EH (cell line): ENCODE measurements around the gene OR4E1.
A peak's percentile ranks its signal among the peaks of the same experiment; 100 is the strongest.
"Not testable (repeated sequence)": the region's sequence is repeated elsewhere in the genome, so short reads cannot be mapped to it uniquely, and the experiment has no call there.

Source experiments
- DNase-seq: peaks from one replicate; pipeline ENCODE4 v3.0.0-alpha.2; 2015; ENCODE audit warnings: low read depth

The OR4E1 gene

DNA sequence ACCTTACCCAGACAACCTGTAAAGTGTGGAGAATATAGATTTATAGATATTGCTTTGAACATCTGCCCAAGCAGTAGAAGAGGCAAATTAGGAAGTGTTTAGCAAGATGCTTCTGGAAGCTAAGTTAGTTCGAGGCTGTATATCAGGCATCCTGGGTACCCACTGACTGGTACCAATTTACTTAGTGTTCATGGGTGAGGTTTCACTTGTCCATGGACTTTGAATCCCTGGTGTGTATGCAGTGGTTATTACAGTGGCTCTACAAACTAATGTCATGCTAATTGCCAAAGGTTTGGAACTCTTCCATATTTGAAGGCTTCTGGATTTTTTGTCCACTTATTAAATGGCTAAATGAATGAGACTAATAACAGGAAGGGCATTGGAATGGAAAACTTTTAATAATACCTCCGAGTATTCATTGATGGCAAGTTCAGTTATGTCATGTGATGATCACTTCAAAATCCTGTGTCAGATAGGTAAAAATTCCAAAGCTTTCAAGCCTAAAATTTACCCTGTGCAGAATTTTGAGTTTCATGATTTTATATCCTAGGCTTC lies 20.2 kb downstream of the OR4E1 start, which contains the start of gene OR4E2:
TSS of gene OR4E2 (plus strand) at position 505 of the 555 bp plus-strand sequence. CDS start 11,248 bp downstream, outside the sequence.
- DNase-seq = no peak

DNA sequence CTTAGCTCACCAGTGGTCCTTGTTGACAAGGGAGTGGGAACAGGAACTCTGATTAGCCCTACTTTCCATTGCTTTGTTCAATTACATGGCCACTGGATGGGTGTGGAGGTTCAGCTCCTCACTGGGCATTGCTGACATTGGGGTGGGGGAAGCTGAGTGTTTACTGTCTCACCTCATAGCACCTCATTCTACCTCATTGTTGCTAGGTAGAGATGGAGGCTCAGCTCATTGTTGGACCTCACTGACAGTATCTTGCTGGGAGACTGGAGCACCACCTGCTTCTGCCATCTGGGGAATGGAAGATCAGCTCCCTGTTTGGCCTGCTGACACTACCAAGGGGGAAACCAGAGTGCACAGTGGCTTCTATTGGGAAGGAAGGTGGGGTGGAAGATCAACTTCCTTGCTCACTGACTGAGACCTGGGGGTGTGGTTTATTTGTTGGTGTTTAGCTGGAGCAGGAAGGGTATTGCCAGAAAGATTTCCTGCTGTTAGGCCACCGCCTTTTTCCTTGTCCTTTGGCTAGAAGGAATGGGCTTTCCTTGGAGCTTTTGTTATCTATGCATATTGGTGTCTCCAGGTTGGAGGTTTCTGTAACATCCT lies 21.3 kb downstream of the OR4E1 start:
- no peak for DNase-seq

DNA sequence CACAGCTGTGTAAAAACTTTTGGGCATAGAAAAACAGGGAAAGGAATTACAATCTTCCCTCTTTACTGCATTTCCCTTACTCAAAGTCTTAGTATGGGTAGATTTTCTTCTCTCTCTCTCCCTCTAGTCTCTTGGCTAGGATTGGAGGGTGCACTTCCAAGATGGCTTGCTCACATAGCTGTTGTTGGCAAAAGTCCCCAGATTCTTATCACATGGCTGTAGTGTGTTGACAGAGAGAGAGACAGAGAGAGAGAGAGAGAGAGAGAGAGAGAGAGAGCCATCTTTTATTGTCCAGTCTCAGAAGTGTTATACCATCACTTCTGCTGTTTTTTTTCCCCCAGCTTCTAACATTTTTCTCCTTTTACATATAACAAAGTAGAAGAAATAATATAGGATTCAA lies 26.2 kb downstream of the OR4E1 start:
- DNase-seq = peak; percentile 6

DNA sequence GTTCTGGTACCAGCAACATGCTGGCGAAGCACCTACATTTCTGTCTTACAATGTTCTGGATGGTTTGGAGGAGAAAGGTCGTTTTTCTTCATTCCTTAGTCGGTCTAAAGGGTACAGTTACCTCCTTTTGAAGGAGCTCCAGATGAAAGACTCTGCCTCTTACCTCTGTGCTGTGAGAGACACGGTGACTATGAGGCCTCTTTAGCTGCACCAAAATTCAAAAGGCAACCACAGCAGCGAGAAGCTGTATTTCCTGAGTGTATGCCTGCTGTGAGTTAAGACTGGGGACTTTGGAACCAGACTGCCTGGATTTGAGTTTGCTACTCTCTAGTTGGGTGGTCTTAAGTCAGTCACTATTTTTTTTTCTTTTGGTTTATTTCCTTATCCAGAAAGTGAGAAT lies 30.2 kb downstream of the OR4E1 start:
- no peak for DNase-seq

DNA sequence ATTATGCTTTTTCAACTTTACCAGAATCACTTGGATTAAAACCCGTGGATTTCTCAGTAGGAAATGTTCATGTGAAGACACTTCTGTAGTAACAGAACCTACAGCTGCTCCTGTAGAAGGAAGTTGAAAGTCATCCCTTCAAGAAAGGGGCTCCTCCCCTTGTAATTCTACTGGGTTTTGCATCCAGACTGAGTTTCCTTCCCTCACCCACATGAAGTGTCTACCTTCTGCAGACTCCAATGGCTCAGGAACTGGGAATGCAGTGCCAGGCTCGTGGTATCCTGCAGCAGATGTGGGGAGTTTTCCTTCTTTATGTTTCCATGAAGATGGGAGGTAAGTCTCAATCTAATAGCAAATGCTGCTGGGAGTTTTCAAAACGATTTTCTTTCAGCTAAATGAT lies 30.9 kb downstream of the OR4E1 start:
- DNase-seq = no peak

DNA sequence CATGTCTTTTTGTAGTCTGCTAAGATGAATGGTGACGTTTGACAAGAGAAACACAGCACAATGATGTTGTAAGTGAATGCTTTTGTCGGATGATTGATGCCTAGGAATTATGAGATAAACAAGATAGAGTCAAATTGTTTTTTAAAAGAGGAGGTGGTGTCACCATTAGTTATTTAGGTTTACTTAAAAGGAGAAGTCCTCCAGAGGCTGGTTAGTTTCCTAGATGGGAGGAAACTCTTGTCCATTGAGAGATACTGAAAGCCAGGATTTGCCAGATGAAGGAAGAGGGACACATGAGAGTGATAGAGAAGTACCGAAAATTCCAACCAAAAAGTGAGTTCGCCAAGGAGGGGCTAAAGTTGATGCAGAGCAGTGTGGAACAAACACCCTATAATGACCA lies 38.8 kb downstream of the OR4E1 start, which contains the start of gene OR10G2:
TSS of gene OR10G2 (minus strand) at position 101 of the 400 bp plus-strand sequence. CDS start at position 3, 98 bp downstream.
- no peak for DNase-seq

DNA sequence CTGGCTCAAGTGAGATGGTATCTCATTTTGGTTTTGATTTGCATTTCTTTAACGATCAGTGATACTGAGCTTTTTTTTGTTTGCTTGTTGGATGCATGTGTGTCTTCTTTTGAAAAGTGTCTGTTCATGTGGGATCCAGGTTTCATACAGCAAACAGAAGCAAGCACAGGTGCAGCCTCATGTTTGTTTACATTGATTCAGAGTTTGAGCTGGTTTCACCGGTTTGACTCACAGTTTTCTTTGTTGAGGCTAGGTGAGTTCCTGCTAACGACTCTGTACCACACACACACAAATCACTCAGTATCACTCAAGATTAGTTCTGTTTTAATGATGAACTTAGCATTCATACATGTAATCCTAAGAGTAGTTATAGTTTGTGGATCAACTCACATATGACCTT lies 42.5 kb downstream of the OR4E1 start:
- no peak for DNase-seq

DNA sequence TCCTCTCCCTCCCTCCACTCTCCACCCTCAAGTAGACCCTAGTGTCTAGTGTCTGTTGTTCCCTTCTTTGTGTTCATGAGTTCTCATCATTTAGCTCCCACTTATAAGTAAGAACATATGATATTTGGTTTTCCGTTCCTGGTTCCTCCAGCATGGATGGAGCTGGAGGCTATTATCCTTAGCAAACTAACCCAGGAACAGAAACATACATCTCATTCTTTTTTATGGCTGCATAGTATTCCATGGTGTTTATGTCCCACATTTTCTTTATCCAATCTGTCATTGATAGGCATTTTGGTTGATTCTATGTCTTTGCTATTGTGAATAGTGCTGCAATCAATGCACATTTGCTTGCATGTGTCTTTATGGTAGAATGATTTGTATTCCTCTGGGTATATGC lies 43.1 kb downstream of the OR4E1 start:
- DNase-seq = not testable (repeated sequence)

DNA sequence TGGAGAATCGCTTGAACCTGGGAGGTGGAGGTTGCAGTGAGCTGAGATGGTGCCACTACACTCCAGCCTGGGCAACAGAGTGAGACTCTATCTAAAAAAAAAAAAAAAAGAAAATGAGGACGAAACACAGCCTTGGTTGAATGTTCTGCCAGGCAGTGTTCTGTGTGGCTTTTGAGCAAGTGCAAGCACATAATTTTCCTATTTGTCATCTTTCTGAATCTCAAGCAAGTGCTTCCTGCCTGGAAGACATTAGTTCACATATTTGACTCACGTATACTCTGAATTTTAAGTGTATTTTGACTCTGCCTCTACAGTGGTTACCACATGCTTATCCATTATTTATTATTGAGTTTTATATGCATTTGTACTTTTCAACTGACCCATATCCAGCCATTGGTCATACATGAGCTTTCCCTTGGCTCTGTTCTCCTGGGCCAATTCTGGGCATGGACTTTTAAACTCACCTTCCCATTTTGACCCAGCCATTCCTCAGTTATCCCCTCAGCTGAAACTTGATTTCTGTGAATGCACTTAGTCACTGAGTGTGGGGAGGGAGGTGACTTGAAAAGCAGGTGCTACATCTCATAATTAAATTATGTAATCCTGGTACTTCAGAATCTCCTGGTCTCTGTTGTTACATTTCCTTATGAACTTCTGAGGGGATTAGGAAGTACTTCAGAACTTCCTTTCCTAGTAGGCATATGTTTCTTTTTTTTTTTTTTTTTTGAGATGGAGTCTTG lies 47.0 kb downstream of the OR4E1 start:
- no peak for DNase-seq
